Measurements from ENCODE around the gene CD72.

DNA sequence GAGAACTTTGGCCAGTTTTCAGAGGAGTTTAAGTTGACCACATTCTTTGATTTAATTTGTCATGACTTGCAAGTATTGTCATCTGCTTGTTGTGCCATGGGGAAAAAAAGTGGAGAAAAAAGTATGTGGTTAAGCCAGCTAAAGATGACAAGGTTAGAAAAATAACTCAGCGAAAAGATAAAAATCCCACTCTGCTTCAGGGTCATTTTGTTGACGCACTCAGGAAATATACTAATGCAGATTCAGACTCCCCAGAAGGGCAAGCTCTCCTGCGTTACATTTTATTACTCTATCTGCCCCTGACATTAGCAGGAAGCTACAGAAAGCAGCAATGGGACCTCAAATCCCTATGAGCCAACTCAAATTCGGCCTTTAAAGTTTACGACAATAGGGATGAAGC lies 40.7 kb downstream of the CD72 start:
- TF ChIP-seq, protein P1, sequence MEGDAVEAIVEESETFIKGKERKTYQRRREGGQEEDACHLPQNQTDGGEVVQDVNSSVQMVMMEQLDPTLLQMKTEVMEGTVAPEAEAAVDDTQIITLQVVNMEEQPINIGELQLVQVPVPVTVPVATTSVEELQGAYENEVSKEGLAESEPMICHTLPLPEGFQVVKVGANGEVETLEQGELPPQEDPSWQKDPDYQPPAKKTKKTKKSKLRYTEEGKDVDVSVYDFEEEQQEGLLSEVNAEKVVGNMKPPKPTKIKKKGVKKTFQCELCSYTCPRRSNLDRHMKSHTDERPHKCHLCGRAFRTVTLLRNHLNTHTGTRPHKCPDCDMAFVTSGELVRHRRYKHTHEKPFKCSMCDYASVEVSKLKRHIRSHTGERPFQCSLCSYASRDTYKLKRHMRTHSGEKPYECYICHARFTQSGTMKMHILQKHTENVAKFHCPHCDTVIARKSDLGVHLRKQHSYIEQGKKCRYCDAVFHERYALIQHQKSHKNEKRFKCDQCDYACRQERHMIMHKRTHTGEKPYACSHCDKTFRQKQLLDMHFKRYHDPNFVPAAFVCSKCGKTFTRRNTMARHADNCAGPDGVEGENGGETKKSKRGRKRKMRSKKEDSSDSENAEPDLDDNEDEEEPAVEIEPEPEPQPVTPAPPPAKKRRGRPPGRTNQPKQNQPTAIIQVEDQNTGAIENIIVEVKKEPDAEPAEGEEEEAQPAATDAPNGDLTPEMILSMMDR (conservative IDR thresholded peaks at IDR 0.05; ENCODE audit: low read length), result no peak
- TF ChIP-seq EZH2phosphoT487 (IDR thresholded peaks at IDR 0.05; ENCODE audit: borderline replicate concordance, low read depth, low read length), result no peak
